ENCODE data around the gene FAM168A.

DNA sequence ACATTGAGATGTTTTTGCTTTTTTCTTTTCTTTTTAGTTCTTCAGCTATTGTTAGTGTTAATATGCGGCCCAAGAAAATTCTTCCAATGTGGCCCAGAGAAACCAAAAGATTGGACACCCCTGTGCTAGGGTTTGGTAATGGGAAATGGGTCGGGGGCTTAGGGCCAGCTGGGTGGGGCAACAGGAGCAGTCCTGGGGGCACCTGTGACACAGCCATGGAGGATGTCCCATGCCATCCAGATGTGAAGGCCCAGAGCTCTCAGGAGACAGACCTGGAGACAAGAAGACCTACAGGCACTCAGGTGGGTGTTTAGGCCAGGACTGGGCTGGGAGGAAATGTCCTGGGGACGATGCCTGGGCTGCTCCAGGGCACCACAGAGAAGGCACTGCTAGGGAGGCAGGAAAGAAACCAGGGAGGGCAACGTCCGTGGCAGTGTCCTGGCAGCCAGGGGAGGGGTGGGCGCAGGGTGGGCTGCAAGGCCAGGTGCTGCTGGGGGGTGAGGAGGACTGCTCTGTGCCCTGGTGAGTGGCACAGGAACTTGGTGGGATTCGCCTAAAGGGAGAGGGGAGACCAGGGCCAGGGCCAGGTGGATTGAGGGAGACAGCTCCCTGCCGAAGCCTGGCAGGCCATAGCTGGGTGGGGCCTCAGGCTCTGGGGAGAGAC, 200.3 kb downstream of the FAM168A start:
- no peak for TF ChIP-seq EZH2 (IDR thresholded peaks at IDR 0.05; ENCODE audit: low read length, missing control alignments)
- TF ChIP-seq, protein P1, sequence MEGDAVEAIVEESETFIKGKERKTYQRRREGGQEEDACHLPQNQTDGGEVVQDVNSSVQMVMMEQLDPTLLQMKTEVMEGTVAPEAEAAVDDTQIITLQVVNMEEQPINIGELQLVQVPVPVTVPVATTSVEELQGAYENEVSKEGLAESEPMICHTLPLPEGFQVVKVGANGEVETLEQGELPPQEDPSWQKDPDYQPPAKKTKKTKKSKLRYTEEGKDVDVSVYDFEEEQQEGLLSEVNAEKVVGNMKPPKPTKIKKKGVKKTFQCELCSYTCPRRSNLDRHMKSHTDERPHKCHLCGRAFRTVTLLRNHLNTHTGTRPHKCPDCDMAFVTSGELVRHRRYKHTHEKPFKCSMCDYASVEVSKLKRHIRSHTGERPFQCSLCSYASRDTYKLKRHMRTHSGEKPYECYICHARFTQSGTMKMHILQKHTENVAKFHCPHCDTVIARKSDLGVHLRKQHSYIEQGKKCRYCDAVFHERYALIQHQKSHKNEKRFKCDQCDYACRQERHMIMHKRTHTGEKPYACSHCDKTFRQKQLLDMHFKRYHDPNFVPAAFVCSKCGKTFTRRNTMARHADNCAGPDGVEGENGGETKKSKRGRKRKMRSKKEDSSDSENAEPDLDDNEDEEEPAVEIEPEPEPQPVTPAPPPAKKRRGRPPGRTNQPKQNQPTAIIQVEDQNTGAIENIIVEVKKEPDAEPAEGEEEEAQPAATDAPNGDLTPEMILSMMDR (conservative IDR thresholded peaks at IDR 0.05 in 1 of 2, IDR thresholded peaks at IDR 0.05 in 1 of 2; ENCODE audit: low read depth in 1 of 2, low read length in 2 of 2) = no peak
